HG03342 (cell line): Measurements from ENCODE around the gene TMEM145.
"Not testable (repeated sequence)": the region's sequence is repeated elsewhere in the genome, so short reads cannot be mapped to it uniquely, and the experiment has no call there.

Source experiments
- ATAC-seq: cut with Tn5 transposase; IDR thresholded peaks from one replicate; pipeline ENCODE4 v1.9.1; 2021; ENCODE audit warnings: mild to moderate bottlenecking, moderate library complexity; ENCODE audit not compliant: unreplicated experiment

TMEM145 gene

DNA sequence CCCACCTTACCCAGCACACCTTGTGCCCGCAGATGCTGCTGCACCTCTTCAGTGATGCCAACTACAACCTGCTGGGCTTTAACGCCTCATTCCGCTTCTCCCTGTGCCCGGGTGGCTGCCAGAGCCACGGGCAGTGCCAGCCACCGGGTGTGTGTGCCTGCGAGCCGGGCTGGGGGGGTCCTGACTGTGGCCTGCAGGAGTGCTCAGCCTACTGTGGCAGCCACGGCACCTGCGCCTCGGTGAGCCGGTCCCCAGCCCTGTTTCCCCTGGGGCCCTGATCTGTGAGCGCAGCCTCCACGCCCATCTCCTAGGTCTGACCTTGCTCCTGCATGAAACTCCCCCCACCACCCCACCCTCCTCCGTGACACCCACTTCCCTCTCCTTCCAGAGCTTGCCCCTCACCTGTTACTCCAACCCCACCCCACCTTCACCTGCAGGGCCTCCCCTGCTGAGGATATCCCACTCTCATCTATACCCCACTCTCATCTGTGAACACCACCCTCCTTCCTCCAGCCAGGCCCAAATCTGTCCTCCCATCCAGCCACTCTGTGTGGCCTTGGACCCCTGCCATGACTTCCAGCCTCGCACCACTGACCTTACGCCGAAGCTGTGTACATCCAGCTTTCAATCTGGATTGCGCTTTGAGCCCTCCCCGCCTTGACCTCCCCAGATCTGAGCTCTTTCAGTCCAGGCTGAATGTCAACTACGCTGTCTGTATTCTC is 21.0 kb downstream of the TMEM145 start:
- no peak for ATAC-seq

DNA sequence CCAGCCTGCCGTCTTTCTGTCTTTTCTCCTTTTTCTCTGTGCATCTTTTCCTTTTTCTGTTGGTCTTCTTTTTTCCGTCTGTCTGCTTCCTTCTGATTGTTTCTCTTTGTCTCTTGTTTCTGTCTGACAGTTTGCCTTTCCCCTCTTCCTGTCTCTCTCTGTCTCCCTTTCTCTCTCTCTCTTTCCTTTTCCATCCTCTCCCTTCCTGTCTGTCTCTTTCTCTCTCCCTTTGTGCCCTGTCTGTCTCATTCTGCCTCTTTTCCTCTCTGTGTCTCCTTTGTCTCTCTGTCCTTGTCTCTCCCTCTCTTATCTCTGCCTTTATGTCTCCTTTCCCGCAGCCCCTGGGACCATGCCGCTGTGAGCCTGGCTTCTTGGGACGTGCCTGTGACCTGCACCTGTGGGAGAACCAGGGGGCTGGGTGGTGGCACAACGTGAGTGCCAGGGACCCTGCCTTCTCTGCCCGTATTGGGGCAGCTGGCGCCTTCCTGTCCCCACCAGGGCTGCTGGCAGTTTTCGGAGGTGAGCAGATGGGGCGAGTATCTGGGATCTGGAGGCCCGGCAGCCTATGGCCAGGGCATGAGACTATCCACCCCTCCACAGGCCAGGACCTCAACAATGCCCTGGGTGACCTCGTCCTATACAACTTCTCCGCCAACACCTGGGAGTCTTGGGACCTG is 21.7 kb downstream of the TMEM145 start:
- no peak for ATAC-seq

DNA sequence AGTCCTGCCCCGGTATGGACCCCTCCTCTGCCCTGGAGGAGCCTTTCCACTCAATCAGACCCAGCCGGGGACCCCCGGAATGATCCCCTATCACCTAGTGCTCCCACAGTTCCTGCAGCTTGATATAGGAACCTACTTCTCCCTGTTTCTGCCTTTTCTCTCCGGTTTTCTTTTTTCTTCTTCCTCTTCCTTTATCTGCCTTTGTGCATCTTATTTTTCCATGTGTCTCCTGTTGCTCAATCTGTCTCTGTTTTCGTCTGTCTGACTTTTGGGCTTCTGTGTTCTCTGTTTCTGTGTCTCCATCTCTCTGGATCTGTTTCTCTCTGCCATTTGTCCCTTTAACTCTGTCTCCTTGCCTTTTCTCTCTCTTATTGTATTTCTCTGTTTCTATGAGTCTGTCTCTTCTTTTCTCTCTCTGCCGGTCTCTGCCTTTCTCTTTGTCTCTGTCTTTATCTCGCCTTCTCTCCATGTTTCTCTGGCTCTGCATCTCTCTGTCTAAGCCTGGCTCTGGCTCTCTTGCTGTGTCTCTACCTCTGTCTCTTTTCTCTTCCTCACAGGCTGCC is 22.3 kb downstream of the TMEM145 start:
- ATAC-seq: no peak

DNA sequence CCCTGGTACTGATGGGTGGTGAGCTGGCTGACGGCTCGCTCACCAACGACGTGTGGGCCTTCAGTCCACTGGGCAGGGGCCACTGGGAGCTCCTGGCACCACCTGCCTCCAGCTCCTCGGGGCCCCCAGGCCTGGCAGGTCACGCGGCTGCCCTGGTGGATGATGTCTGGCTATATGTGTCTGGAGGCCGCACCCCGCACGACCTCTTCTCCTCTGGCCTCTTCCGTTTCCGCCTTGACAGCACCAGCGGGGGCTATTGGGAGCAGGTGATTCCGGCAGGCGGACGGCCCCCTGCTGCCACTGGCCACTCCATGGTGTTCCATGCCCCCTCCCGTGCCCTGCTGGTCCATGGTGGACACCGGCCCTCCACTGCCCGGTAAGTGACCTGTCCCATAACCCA is 22.9 kb downstream of the TMEM145 start:
- no peak for ATAC-seq

DNA sequence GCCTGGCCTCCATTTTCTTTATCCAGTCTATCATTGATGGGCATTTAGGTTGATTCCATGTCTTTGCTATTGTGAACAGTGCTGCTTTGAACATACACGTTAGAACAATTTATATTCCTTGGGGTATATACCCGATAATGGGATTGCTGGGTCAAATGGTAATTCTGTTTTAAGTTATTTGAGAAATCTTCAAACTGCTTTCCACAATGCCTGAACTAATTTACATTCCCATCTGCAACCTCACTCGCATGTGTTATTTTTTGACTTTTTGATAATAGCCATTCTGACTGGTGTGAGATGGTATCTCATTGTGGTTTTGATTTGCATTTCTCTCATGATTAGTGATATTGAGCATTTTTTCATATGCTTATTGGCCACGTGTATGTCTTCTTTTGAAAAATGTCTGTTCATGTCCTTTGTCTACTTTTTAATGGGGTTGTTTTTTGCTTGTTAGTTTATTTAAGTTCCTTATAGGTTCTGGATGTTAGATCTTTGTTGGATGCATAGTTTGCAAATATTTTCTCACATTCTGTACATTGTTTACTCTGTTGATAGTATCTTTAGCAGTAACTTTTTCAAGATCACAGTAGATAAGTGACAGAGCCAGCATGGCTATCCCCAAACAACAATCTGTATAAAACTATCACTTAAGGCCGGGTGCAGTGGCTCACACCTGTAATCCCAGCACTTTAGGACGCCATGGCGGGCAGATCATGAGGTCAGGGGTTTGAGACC is 26.2 kb downstream of the TMEM145 start:
- not testable (repeated sequence) for ATAC-seq

DNA sequence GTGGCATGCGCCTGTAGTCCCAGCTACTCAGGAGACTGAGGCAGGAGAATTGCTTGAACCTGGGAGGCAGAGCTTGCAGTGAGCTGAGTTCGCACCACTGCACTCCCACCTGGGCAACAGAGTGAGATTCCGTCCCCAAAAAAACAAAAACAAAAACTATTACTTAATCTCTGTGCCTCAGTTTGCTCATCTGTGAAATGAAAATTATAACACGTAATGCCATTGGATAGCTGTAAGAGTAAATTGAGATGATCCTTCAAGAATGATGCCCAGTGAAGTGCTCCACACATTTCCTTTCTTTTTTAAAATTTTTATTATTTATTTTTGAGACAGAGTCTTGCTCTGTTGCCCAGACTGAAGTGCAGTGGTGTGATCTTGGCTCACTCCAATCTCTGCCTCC is 26.8 kb downstream of the TMEM145 start:
- ATAC-seq: not testable (repeated sequence)

DNA sequence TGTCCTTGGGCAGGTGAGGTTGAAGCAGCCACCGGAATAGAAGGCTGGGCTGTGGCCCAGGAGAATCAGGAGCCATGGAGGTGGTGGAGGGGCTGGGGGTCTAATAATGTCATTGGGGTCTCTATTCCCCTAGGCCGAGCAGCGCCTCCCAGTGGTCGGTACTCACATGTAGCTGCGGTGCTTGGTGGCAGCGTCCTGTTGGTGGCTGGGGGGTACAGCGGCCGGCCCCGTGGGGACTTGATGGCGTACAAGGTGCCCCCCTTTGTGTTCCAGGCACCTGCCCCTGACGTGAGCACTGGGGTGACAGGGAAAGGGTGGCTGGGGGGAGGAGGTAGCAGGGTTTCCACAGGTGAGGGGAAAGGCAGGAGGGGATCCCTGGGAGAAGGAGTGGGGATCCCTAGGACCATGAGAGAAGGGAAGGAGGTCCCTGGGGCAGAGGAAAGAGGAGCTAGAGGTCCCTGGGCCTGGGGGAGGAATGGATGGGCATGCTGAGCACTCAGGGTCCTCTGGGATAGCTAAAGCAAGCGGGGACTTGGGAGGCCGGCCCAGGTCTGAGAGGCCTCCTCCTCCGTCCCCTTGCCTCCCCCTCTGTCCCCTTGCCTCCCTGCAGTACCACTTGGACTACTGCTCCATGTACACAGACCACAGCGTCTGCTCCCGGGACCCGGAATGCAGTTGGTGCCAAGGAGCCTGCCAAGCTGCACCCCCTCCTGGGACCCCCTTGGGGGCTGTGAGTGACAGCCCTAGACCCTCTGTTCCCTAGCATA is 30.4 kb downstream of the TMEM145 start:
- ATAC-seq: no peak

DNA sequence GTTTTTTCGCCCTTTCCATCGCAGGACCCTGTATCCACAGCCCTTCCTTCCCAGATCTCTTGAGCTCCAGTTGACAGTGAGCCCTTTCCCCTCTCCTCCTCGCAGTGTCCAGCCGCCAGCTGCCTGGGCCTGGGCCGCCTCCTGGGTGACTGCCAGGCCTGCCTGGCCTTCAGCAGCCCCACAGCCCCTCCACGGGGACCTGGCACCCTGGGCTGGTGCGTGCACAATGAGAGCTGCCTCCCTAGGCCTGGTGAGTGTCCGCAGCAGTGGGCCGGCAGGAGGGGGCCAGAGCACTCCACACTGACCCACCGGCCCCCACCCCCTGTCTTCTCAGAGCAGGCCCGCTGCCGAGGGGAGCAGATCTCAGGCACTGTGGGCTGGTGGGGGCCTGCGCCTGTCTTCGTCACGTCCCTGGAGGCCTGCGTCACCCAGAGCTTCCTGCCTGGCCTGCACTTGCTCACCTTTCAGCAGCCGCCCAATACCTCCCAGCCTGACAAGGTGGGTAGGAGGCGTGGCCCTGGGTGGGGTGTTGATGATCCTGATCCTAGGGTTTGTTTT is 31.3 kb downstream of the TMEM145 start:
- no peak for ATAC-seq

DNA sequence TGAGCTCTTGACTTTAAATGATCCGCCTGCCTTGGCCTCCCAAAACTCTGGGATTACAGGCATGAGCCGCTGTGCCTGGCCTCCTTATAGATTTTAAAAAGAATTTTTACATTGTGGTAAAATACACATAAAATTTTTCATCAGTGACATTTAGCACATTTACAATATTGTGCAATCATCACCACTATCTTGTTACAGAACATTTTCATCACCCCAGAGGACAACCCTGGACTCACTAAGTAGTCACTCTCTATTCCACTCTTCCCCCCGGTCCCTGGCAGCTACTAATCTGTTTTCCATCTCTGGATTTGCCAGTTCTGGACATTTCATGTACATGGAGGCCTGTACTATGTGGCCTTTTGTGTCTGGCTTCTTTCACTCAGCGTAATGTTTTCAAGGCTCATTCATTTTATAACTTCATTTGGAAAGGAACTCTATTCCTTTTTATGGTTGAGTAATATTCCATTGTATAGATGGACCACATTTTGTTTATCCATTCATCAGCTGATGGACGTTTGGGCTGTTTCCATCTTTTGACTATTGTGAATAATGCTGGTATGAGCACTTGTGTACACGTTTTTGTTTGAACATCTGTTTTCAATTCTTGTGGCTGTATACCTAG is 32.2 kb downstream of the TMEM145 start:
- no peak for ATAC-seq

DNA sequence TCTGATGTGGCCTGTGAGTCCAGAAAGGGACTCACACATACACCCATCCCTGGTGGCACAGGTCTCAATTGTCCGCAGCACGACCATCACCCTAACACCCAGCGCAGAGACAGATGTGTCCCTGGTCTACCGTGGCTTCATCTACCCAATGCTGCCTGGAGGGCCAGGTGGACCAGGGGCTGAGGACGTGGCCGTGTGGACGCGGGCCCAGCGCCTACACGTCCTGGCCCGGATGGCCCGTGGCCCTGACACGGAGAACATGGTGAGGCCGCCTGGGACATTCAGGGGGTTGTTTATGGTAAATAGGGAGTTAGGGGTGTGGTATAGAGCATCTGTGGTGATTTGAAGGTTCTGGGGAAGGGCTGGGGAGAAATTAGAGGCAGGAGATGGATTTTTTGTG is 35.1 kb downstream of the TMEM145 start:
- ATAC-seq: no peak

DNA sequence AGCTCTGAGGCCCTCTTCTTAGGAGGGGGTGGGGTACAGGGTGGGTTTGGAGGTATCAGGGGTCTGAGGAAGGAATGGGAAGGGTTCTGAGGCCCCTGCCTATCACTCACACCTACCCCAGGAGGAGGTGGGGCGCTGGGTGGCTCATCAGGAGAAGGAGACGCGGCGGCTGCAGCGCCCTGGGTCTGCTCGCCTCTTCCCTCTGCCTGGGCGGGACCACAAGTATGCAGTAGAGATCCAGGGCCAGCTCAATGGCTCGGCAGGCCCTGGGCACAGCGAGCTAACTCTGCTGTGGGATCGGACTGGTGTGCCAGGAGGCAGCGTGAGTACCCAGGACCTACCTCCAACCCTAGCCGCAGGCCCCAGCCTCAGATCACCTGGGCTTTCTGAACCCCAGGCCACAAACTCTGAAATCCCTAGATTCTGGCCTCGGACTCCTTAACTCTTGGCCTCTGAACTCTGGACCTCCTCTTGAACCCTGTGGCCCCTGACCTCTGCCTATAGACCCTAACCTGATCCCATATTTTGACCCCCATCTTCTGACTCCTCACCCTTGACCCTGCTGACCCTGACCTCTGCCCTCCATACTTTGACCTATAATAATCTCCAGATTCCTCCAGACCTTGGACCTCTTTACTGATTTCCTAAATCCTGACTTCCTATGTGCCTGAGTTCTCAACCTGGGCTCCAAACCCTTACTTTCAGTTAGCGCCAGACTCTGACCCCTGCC is 36.4 kb downstream of the TMEM145 start:
- no peak for ATAC-seq

DNA sequence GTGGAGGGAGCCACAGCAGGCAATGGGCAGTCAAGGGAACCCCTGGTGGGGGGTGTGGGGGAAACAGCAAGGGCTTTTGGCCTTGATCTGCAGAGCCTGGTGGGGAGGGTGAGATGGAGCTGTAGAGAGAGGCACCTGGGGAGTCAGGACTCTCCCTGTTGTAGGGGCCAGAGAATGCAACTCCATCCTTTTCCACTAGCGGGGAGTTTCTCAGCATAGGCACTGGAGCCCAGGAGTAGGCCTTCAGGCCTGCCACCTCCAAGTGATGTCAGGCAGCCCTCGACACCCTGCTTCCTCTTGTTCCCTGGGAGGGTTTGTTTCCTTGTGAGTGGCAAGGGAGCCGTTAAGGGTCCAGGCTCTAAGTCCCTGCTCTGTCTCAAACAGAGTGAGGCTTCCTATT is 37.3 kb downstream of the TMEM145 start:
- ATAC-seq: no peak

DNA sequence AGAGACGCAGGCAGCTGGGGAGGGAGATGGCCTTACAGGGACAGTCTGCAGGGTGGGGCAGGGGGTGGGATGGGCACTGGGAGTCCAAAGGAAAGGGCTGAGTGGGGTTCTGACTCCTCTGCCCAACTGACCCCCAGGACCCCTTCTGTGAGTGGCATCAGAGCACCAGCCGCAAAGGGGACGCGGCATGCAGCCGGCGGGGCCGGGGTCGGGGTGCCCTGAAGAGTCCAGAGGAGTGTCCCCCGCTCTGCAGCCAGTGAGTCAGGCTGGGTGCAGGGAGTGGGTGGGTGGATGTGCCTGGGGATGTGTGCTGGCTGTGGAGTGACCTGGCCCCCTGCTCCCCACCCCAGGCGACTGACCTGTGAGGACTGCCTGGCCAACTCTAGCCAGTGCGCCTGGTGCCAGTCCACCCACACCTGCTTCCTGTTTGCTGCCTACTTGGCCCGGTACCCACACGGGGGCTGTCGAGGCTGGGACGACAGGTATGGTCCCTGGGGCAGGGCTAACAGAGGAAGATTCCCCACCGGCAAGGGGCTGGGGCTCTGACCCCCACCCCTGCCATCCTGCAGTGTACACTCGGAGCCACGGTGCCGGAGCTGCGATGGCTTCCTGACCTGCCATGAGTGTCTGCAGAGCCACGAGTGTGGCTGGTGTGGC is 38.1 kb downstream of the TMEM145 start:
- no peak for ATAC-seq

DNA sequence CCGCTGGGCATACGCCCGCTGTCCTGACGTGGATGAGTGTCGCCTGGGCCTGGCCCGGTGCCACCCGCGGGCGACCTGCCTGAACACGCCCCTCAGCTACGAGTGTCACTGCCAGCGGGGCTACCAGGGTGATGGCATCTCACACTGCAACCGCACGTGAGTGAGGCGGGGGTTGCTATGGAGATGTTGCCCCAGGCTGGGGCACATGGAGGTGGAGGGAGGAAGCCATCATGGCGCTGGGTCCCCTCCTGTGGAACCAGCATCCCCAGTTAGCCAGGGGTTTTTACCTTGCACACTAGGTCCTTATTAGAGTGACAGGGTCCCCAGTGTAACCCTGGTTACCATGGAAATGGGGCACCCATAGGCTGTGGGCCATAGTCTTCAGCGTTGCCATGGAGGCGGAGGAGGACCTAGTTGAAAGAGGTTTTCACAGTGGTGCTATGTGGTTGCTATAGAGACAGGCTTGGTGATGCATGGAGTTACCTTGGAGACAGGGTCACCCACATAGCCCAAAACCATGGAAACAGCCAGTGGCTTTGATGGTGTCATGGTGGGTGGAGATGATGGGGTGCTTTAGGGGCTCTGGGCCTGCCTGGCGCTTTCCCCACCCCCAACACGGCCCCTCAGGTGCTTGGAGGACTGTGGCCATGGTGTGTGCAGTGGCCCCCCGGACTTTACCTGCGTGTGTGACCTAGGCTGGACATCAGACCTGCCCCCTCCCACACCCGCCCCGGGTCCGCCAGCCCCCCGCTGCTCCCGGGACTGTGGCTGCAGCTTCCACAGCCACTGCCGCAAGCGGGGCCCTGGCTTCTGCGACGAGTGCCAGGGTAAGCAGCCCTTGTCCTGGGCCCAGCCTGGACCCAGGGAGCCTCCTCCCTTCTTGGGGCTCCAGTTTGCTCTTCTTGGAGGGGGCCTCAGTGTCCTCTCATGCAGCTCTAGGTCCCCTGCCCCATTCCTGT is 39.5 kb downstream of the TMEM145 start:
- ATAC-seq: no peak

DNA sequence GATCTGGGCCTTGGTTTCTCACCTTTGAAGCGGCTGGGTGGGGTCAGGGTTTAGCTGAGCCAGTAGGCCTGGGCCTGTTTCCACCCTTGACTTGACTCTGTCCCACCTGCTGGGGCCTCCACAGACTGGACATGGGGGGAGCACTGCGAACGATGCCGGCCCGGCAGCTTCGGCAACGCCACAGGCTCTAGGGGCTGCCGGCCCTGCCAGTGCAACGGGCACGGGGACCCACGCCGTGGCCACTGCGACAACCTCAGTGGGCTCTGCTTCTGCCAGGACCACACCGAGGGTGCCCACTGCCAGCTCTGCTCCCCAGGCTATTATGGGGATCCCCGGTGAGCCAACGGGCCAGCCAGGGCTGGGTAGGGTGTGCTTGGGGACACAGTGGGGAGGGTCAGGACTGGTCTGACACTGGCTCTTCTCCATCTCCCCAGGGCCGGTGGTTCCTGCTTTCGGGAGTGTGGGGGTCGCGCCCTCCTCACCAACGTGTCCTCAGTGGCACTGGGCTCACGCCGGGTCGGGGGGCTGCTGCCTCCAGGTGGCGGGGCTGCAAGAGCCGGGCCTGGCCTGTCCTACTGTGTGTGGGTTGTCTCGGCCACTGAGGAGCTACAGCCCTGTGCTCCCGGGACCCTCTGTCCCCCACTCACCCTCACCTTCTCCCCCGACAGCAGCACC is 40.4 kb downstream of the TMEM145 start:
- no peak for ATAC-seq

DNA sequence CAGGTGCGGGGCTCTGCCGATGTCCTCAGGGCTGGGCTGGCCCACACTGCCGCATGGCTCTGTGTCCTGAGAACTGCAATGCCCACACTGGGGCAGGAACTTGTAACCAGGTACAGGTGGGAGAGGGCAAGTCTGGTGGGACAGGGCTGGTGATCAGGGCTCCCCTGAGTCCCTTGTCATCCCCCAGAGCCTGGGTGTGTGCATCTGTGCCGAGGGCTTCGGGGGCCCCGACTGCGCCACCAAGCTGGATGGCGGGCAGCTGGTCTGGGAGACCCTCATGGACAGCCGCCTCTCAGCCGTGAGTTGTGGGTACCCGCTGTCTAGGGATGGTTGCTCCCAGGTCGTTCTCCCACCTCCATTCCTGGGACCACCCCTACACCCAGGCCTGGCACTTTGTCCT is 42.8 kb downstream of the TMEM145 start:
- no peak for ATAC-seq

DNA sequence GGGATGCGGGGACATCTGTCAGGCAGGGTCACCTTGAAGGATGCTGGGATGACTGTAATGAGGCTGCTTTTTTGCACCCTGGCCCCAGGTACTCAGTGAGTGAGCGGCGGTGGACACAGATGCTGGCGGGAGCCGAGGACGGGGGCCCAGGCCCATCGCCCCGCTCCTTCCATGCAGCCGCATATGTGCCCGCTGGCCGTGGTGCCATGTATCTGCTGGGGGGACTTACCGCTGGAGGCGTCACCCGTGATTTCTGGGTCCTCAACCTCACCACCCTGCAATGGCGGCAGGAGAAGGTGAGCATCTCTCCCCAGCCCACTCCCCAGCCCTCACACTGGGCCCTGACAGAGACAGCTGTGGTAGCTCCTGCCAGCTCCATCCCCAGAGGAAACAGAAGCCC is 43.6 kb downstream of the TMEM145 start:
- no peak for ATAC-seq
